ENCODE results near the gene TRIM56. TPM values are rescaled to one million over a fixed set of nuclear protein-coding genes. Genes with fewer than 3 reads are reported as not detected.

The TRIM56 gene
- total and polyA plus RNA-seq, 9 donors, result 18.2 to 77.4 (median 44.5) TPM

- no peaks in the 10 kb centered on the region for H3K27me3 ChIP-seq
- TF ChIP-seq CTCF (IDR thresholded peaks at IDR 0.05) (no peak), POLR2A (IDR thresholded peaks at IDR 0.05) (no peak), EP300 (IDR thresholded peaks at IDR 0.05) (no peak)
- peak in 1 of 5 donors; percentile 30 for DNase-seq
- no peak overlapping the region for H3K4me3 ChIP-seq
- H3K4me1 ChIP-seq (ENCODE audit: insufficient read depth), result no peaks in the 10 kb centered on the region
- no peaks in the 10 kb centered on the region for H3K36me3 ChIP-seq
- no peak overlapping the region for H3K27ac ChIP-seq
- WGBS, 3 donors, result 83 to 86% (median 85%) methylated on average over 15 of the region's 15 CpGs
- intact Hi-C loops (cut with DNase I), result loop anchor here in 2 of 4 donors (10.0 kb wide), 2 partner anchors 49 to 239 kb away; partner anchors contain the start of genes TRIM56 (in 2 of the 2) and ACHE (in 1 of the 2)
- H3K9me3 ChIP-seq, result no peaks in the 10 kb centered on the region
Measured at GRCh38 chr7:101133621-101134398, 48.5 kb downstream of the TRIM56 start.

DNA sequence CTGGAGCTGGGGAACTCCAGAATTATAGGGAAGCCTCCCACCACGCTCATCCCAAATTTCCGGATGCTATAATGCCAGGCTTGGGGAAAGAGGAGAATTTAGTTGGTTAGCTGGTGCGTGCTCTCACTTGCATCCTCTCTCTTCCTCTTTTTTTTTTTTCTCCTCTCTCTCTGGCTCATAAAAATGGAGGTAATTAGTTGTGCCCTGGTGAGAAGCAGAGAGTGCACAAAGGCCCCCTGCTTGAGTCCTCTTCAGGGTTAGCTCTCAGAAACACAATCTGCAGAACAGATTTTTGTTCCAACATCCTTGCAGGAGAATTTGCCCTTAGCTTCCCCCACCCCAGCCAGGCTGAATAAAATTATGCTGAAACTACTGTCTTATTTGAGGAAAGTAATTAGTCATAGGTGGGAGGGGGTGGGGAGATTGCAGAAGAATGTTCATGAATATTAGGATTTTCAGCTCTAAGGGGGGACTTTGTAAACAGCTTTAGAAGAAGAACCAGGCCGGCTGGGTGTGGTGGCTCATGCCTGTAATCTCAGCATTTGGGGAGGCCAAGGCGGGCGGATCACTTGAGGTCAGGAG lies 49.2 kb downstream of the TRIM56 start:
- 55 to 76% (median 75%) methylated on average over 6 of the region's 6 CpGs for WGBS, 3 donors
- Histone ChIP-seq H3K9me3 (no peaks in the 10 kb centered on the region), H3K4me1 (ENCODE audit: insufficient read depth) (no peaks in the 10 kb centered on the region), H3K27me3 (no peaks in the 10 kb centered on the region), H3K4me3 (no peak overlapping the region), H3K36me3 (no peaks in the 10 kb centered on the region), H3K27ac (no peak overlapping the region)
- peak in 1 of 5 donors; percentile 28 for DNase-seq
- TF ChIP-seq CTCF (IDR thresholded peaks at IDR 0.05) (no peak), POLR2A (IDR thresholded peaks at IDR 0.05) (no peak), EP300 (IDR thresholded peaks at IDR 0.05) (no peak)
- intact Hi-C loops (cut with DNase I), result loop anchor here in 2 of 4 donors (10.0 kb wide), 2 partner anchors 50 to 240 kb away; partner anchors contain the start of genes TRIM56 (in 2 of the 2) and ACHE (in 1 of the 2)

- peak overlapping the region in 1 of 2 donors; percentile 29 for H3K27ac ChIP-seq
- peak in 1 of 5 donors; percentile 47 for DNase-seq
- no peaks in the 10 kb centered on the region for H3K4me1 ChIP-seq (ENCODE audit: insufficient read depth)
- intact Hi-C loops (cut with DNase I), result loop anchor here in 3 of 4 donors (5.0 to 10.0 kb wide), 4 partner anchors 35 to 243 kb away; partner anchors contain the start of genes TRIM56 (in 2 of the 3) and ACHE (in 1 of the 3)
- no peaks in the 10 kb centered on the region for H3K9me3 ChIP-seq
- H3K4me3 ChIP-seq, result no peak overlapping the region
- no peaks in the 10 kb centered on the region for H3K36me3 ChIP-seq
- H3K27me3 ChIP-seq, result no peaks in the 10 kb centered on the region
- 66 to 78% (median 75%) methylated on average over 9 of the region's 9 CpGs for WGBS, 3 donors
- TF ChIP-seq EP300 (IDR thresholded peaks at IDR 0.05) (no peak), CTCF (IDR thresholded peaks at IDR 0.05) (no peak), POLR2A (IDR thresholded peaks at IDR 0.05) (no peak)
Measured at GRCh38 chr7:101137651-101138212, 52.5 kb downstream of the TRIM56 start.

DNA sequence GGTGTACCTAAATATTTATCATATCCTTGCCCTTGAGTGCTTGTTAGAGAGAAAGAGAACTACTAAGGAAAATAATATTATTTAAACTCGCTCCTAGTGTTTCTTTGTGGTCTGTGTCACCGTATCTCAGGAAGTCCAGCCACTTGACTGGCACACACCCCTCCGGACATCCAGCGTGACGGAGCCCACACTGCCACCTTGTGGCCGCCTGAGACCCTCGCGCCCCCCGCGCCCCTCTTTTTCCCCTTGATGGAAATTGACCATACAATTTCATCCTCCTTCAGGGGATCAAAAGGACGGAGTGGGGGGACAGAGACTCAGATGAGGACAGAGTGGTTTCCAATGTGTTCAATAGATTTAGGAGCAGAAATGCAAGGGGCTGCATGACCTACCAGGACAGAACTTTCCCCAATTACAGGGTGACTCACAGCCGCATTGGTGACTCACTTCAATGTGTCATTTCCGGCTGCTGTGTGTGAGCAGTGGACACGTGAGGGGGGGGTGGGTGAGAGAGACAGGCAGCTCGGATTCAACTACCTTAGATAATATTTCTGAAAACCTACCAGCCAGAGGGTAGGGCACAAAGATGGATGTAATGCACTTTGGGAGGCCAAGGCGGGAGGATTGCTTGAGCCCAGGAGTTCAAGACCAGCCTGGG lies 53.1 kb downstream of the TRIM56 start:
- no peaks in the 10 kb centered on the region for H3K9me3 ChIP-seq
- no peaks in the 10 kb centered on the region for H3K36me3 ChIP-seq
- H3K4me3 ChIP-seq, result no peak overlapping the region
- H3K27ac ChIP-seq, result peak overlapping the region in 1 of 2 donors; percentile 29
- TF ChIP-seq POLR2A (IDR thresholded peaks at IDR 0.05) (no peak), CTCF (IDR thresholded peaks at IDR 0.05) (peak; percentile 46 to 90 (median 86))
- 6 to 9% (median 8%) methylated on average over 16 of the region's 16 CpGs for WGBS, 3 donors
- H3K4me1 ChIP-seq (ENCODE audit: insufficient read depth), result peaks cover 1% of the 10 kb centered on the region
- intact Hi-C loops (cut with DNase I), result loop anchor here in 3 of 4 donors (5.0 to 10.0 kb wide), 4 partner anchors 36 to 244 kb away; partner anchors contain the start of genes TRIM56 (in 2 of the 3) and ACHE (in 1 of the 3)
- peak; percentile 70 to 92 (median 78) for DNase-seq
- H3K27me3 ChIP-seq, result no peaks in the 10 kb centered on the region
